CD8-positive, alpha-beta memory T cell (primary cell): ENCODE measurements around the gene LRRN2. TPM values are rescaled to one million over a fixed set of nuclear protein-coding genes. Genes with fewer than 3 reads are reported as not detected.

Experiments used
- CTCF ChIA-PET: fragments of 350-600 bp; sonication (Branson Sonifier 250); formaldehyde crosslinking; loops from one replicate; lab custom pipeline; 2021; ENCODE audit warnings: antibody characterized with exemption; lab: Charles Lee
- POLR2A ChIA-PET: fragments of 350-600 bp; sonication (Branson Sonifier 250); formaldehyde crosslinking; loops from one replicate; lab custom pipeline; 2021; ENCODE audit warnings: antibody characterized with exemption; lab: Charles Lee
- DNase-seq, 5 donors: peaks; one replicate each; pipeline versions ENCODE4 v3.0.0 to v3.0.0-alpha.2; 2020 to 2022; ENCODE audit warnings: mixed read lengths in 1 of 5
- H3K27ac ChIP-seq: one replicate; pipeline ENCODE4 v1.7.0; 2013; ENCODE audit warnings: low read depth, mild to moderate bottlenecking, low read length, moderate library complexity
- H3K27me3 ChIP-seq: 2 replicates; pipeline ENCODE4 v1.7.0; 2013; ENCODE audit warnings: low read length, mild to moderate bottlenecking; ENCODE audit not compliant: insufficient read depth, poor library complexity, severe bottlenecking
- H3K36me3 ChIP-seq: 2 replicates; pipeline ENCODE4 v1.7.0; 2013; ENCODE audit warnings: mild to moderate bottlenecking, low read length, moderate library complexity; ENCODE audit not compliant: insufficient read depth
- H3K4me1 ChIP-seq: 2 replicates; pipeline ENCODE4 v1.7.0; 2013; ENCODE audit warnings: mild to moderate bottlenecking, low read length, moderate library complexity; ENCODE audit not compliant: insufficient read depth
- H3K4me3 ChIP-seq: 2 replicates; pipeline ENCODE4 v1.7.0; 2013; ENCODE audit warnings: mild to moderate bottlenecking, low read length
- H3K9me3 ChIP-seq: 2 replicates; pipeline ENCODE4 v1.7.0; 2013; ENCODE audit warnings: mild to moderate bottlenecking, low read length
- H3K27ac Mint-ChIP-seq, 8 donors: one replicate each; pipeline ENCODE4 v1.8.0; 2020 to 2021; ENCODE audit warnings: mixed read lengths in 8 of 8, mild to moderate bottlenecking in 6 of 8, inconsistent platforms in 3 of 8, moderate library complexity in 3 of 8
- H3K27me3 Mint-ChIP-seq, 2 donors: one replicate each; pipeline ENCODE4 v1.8.0; 2020 to 2021; ENCODE audit warnings: mixed read lengths in 2 of 2, mild to moderate bottlenecking in 1 of 2, moderate library complexity in 1 of 2
- H3K36me3 Mint-ChIP-seq, 3 donors: one replicate each; pipeline ENCODE4 v1.8.0; 2020 to 2021; ENCODE audit warnings: mixed read lengths in 3 of 3, inconsistent platforms in 1 of 3, mild to moderate bottlenecking in 1 of 3
- H3K4me1 Mint-ChIP-seq, 3 donors: one replicate each; pipeline ENCODE4 v1.8.0; 2020 to 2021; ENCODE audit warnings: mixed read lengths in 3 of 3, inconsistent platforms in 1 of 3, mild to moderate bottlenecking in 1 of 3
- H3K4me3 Mint-ChIP-seq, 7 donors: one replicate each; pipeline ENCODE4 v1.8.0; 2020 to 2021; ENCODE audit warnings: mixed read lengths in 7 of 7, mild to moderate bottlenecking in 6 of 7, moderate library complexity in 4 of 7, inconsistent platforms in 2 of 7
- H3K9me3 Mint-ChIP-seq, 5 donors: one replicate each; pipeline ENCODE4 v1.8.0; 2020 to 2022; ENCODE audit warnings: mixed read lengths in 5 of 5, mild to moderate bottlenecking in 3 of 5, moderate library complexity in 2 of 5, inconsistent platforms in 1 of 5
- polyA plus RNA-seq: library from polyadenylated mRNA; unstranded; fragments of 300-500 nt; fragmentation: Illumina TruSeq; gene quantifications from one replicate; pipeline ENCODE4 v1.2.3, GENCODE V29; 2021
- total RNA-seq, 2 experiments: library from RNA; stranded (reverse); gene quantifications; one replicate each; pipeline ENCODE4 v1.2.3, GENCODE V29; 2021

The LRRN2 gene
- total and polyA plus RNA-seq, 3 experiments from 2014 or later, result not detected

DNA sequence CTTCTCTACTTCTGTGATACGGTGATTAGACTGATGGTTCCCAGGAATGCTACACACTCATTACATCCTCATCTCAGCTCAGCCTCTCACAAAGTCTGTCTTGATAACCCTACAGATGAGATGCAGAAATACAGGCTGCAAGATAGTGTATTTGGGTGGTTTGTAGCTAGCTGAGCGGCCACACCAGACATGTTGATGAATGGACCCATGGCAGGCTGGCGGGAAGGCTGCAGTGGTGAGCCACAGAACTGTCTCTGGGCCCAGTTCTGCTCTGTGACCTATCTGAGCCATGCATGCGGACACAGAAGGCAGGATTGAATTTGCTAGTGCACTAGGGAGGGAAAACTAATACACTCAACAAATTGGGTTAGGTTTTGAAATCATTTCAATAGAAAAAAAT is 71.9 kb downstream of the LRRN2 start:
- Mint-ChIP-seq H3K27ac (peak overlapping the region in 1 of 8 donors; percentile 55), H3K36me3 (peaks cover 0 to 2% (median 0%) of the 10 kb centered on the region in 3 donors), H3K9me3 (no peaks in the 10 kb centered on the region), H3K4me3 (no peak overlapping the region), H3K4me1 (no peaks in the 10 kb centered on the region), H3K27me3 (peaks cover 0 to 1% of the 10 kb centered on the region in 2 donors)
- Histone ChIP-seq H3K4me3 (no peak overlapping the region), H3K27ac (no peak overlapping the region), H3K9me3 (no peaks in the 10 kb centered on the region), H3K36me3 (no peaks in the 10 kb centered on the region), H3K4me1 (no peaks in the 10 kb centered on the region), H3K27me3 (no peaks in the 10 kb centered on the region)
- POLR2A ChIA-PET, result no interaction called here
- CTCF ChIA-PET, result no interaction called here
- no peak for DNase-seq

DNA sequence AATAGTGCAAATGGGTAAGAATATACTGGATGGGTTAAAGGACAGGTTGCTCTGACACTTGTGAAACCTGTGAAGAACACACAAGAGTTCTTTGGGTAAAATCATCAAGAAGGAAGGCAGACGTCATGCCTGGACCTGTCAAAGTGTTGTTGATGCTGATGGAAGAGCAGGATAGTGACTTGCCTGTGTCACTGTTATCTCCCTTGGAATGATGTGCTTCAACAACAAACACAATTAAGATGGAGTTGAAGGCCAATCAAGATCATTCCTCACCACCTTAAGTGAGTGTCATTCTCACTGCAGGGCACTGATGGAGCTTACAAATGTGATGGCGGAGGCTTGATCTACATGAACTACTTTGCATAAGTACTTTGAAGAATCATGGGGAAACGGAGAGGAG is 73.2 kb downstream of the LRRN2 start:
- ChIA-PET CTCF (no interaction called here), POLR2A (no interaction called here)
- peaks cover 3 to 5% of the 10 kb centered on the region in 2 donors for H3K27me3 Mint-ChIP-seq
- H3K9me3 Mint-ChIP-seq, result no peaks in the 10 kb centered on the region
- no peaks in the 10 kb centered on the region for H3K9me3 ChIP-seq
- no peak overlapping the region for H3K4me3 ChIP-seq
- DNase-seq, result no peak
- no peaks in the 10 kb centered on the region for H3K27me3 ChIP-seq
- peaks cover 0 to 2% (median 0%) of the 10 kb centered on the region in 3 donors for H3K36me3 Mint-ChIP-seq
- H3K36me3 ChIP-seq, result no peaks in the 10 kb centered on the region
- H3K27ac Mint-ChIP-seq, result no peak overlapping the region
- H3K27ac ChIP-seq, result no peak overlapping the region
- no peaks in the 10 kb centered on the region for H3K4me1 Mint-ChIP-seq
- no peak overlapping the region for H3K4me3 Mint-ChIP-seq
- H3K4me1 ChIP-seq, result no peaks in the 10 kb centered on the region

DNA sequence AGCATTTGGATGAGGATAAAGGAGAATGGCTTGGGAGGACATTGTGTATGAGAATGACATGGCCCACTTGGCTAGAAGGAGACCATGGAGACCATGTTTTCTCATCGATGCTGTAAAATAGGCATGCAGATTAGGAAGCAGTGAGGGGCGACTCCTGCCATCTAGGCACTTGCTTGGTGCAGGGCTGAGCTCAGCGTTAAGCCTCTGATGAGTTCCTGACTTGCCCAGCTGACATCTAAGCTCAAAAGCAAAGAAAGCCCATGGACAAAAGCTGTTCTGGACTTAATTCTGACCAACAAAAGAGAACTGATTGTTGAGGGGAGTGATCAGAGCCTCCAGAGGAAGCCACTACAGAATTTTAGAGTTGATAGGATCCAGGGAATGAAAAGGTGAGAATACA is 74.5 kb downstream of the LRRN2 start:
- Histone ChIP-seq H3K27ac (no peak overlapping the region), H3K36me3 (no peaks in the 10 kb centered on the region), H3K4me1 (no peaks in the 10 kb centered on the region), H3K9me3 (no peaks in the 10 kb centered on the region), H3K27me3 (no peaks in the 10 kb centered on the region), H3K4me3 (no peak overlapping the region)
- DNase-seq, result no peak
- POLR2A ChIA-PET, result no interaction called here
- H3K4me3 Mint-ChIP-seq, result no peak overlapping the region
- no peaks in the 10 kb centered on the region for H3K9me3 Mint-ChIP-seq
- peaks cover 2 to 15% of the 10 kb centered on the region in 2 donors for H3K27me3 Mint-ChIP-seq
- H3K36me3 Mint-ChIP-seq, result peaks cover 0 to 2% (median 0%) of the 10 kb centered on the region in 3 donors
- H3K27ac Mint-ChIP-seq, result no peak overlapping the region
- H3K4me1 Mint-ChIP-seq, result no peaks in the 10 kb centered on the region
- CTCF ChIA-PET, result no interaction called here

DNA sequence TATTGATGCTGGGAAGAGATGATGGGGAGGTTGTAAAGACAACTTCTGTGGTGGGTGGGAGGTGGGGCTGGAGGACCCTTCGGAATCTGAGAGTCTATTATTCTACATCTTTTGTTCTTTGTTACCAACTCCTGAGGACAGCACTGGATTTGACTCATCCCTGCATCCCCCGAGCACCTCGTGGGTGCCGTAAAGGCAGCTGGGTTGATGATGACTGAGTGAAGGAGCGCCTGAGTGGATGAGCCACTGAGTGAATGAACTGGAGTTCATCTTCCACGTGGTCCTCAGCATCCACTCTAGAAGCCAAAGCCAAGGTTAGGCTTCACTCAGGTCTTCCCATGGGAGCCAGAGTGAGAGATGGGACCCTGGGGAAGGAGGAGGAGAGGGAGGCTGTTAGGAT is 77.6 kb downstream of the LRRN2 start:
- no peaks in the 10 kb centered on the region for H3K27me3 ChIP-seq
- H3K4me3 ChIP-seq, result no peak overlapping the region
- H3K36me3 Mint-ChIP-seq, result no peaks in the 10 kb centered on the region
- ChIA-PET POLR2A (interaction anchor here (0.5 kb wide), 1 partner anchor 56 kb away, joined by 3 read pairs; no protein-coding TSS in a partner anchor), CTCF (no interaction called here)
- H3K27ac ChIP-seq, result no peak overlapping the region
- H3K4me3 Mint-ChIP-seq, result no peak overlapping the region
- H3K9me3 Mint-ChIP-seq, result no peaks in the 10 kb centered on the region
- no peak overlapping the region for H3K27ac Mint-ChIP-seq
- H3K36me3 ChIP-seq, result no peaks in the 10 kb centered on the region
- H3K9me3 ChIP-seq, result no peaks in the 10 kb centered on the region
- peaks cover 3 to 16% of the 10 kb centered on the region in 2 donors for H3K27me3 Mint-ChIP-seq
- H3K4me1 ChIP-seq, result no peaks in the 10 kb centered on the region
- H3K4me1 Mint-ChIP-seq, result no peaks in the 10 kb centered on the region
- no peak for DNase-seq

DNA sequence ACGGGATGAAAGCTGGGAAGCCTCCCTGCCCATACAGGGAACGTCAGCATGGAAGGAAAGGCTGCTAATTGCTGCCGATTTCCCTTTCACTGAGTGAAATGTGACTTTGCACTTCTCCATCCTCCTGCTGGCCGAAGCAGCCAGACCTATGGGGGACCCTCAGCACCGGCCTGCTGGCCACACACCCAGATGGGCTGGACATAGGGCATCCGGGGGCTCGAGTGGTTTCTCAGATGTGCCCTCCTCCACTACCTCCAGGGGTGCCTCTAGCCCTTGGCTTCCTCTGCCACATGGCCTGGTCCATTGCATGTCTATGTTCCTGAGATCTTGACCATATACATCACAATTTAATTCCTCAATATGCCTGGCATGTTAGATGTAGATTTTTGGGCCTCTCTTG is 79.7 kb downstream of the LRRN2 start:
- no peak for DNase-seq
- no peak overlapping the region for H3K27ac ChIP-seq
- H3K4me1 ChIP-seq, result no peaks in the 10 kb centered on the region
- Mint-ChIP-seq H3K9me3 (no peaks in the 10 kb centered on the region), H3K4me3 (no peak overlapping the region), H3K4me1 (no peaks in the 10 kb centered on the region), H3K27me3 (peaks cover 3 to 16% of the 10 kb centered on the region in 2 donors), H3K27ac (no peak overlapping the region), H3K36me3 (no peaks in the 10 kb centered on the region)
- CTCF ChIA-PET, result no interaction called here
- POLR2A ChIA-PET, result no interaction called here
- no peaks in the 10 kb centered on the region for H3K27me3 ChIP-seq
- H3K9me3 ChIP-seq, result no peaks in the 10 kb centered on the region
- H3K36me3 ChIP-seq, result no peaks in the 10 kb centered on the region
- H3K4me3 ChIP-seq, result no peak overlapping the region

DNA sequence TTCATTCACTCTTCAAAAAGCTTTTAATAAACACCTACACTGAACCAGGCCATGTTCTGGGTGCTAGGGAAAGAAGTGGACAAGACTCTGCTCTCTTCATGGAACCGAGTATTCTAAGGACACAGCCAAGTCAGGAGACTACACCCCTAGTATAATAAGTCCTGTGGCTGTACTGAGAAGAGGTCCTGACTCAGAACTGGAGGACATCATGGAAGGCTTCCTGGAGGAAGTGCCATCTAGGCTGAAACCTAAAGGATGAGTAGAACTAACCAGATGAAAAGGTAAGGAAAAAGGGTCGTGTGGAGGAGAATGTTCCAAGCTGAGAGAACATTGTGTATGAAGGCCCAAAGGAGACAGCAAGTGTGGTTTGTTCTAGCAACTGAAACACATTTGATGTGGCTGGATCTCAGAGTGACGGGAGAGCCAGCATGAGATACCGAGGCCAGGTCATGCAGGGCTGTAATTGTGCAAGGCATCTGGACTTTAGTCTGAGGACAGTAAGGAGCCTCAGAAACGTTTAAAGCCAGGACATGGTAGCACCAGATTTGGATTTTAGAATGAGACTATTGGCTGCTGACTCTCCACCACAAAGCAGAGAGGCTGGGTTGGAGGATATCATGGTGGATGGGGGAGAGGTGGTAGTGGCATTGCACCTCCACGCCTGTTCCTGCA is 82.5 kb downstream of the LRRN2 start:
- Mint-ChIP-seq H3K4me1 (no peaks in the 10 kb centered on the region), H3K27me3 (peaks cover 3 to 16% of the 10 kb centered on the region in 2 donors), H3K36me3 (peaks cover 4 to 10% (median 4%) of the 10 kb centered on the region in 3 donors), H3K4me3 (peak overlapping the region in 1 of 7 donors; percentile 65), H3K9me3 (no peaks in the 10 kb centered on the region), H3K27ac (no peak overlapping the region)
- H3K36me3 ChIP-seq, result no peaks in the 10 kb centered on the region
- H3K27me3 ChIP-seq, result no peaks in the 10 kb centered on the region
- no peaks in the 10 kb centered on the region for H3K4me1 ChIP-seq
- H3K27ac ChIP-seq, result no peak overlapping the region
- H3K4me3 ChIP-seq, result no peak overlapping the region
- no peaks in the 10 kb centered on the region for H3K9me3 ChIP-seq
- ChIA-PET CTCF (no interaction called here), POLR2A (no interaction called here)
- DNase-seq, result no peak

DNA sequence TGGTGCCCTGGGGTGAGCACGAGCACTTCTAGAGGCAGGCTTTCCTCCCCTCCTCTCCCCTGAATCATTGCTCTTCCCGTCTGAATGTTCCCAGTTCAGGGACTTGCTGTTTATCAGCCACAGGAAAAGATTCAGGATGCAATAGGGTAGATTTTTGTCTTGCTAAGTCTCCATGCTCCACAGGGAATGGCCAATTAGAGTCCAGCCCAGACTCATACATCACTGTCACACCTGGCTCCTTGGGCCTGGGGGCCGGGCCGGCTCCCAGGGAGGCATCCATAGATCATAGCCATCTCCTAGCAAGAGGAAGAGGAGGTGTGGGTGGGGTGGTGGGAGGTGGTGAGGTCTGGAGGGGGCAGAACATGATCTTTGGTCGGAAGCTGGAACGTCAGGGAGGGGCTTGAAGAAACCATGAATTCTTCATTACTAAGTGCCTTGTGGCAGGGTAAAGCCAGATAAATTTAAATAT is 83.4 kb downstream of the LRRN2 start:
- H3K4me1 Mint-ChIP-seq, result no peaks in the 10 kb centered on the region
- no peaks in the 10 kb centered on the region for H3K27me3 ChIP-seq
- peaks cover 1 to 11% of the 10 kb centered on the region in 2 donors for H3K27me3 Mint-ChIP-seq
- CTCF ChIA-PET, result no interaction called here
- DNase-seq, result no peak
- no peaks in the 10 kb centered on the region for H3K36me3 ChIP-seq
- H3K27ac ChIP-seq, result no peak overlapping the region
- no peaks in the 10 kb centered on the region for H3K9me3 Mint-ChIP-seq
- POLR2A ChIA-PET, result no interaction called here
- no peak overlapping the region for H3K4me3 Mint-ChIP-seq
- no peak overlapping the region for H3K4me3 ChIP-seq
- H3K36me3 Mint-ChIP-seq, result peaks cover 6 to 10% (median 9%) of the 10 kb centered on the region in 3 donors
- no peaks in the 10 kb centered on the region for H3K4me1 ChIP-seq
- no peaks in the 10 kb centered on the region for H3K9me3 ChIP-seq
- no peak overlapping the region for H3K27ac Mint-ChIP-seq

DNA sequence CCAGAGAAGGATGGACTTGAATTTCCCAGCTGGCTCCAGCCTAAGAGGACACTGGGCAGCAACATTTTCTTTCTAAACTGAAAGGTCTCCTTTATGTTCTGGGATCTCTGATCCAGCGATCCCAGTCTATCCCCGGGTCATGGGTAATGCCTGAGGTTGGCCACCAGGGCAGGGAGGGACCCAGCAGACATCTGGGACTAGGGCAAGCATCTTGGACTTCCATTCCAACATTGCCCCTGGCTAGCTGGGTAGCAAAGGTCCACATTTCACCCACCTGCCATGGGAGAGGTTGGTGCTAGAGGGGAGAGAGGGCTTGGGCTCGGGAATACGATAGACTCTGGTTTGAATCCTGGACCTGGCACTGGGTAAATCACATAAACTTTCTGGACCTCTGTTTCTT is 84.6 kb downstream of the LRRN2 start:
- CTCF ChIA-PET, result no interaction called here
- no peaks in the 10 kb centered on the region for H3K9me3 ChIP-seq
- POLR2A ChIA-PET, result no interaction called here
- no peak for DNase-seq
- H3K27ac ChIP-seq, result no peak overlapping the region
- H3K27ac Mint-ChIP-seq, result no peak overlapping the region
- no peak overlapping the region for H3K4me3 Mint-ChIP-seq
- peaks cover 8 to 13% (median 10%) of the 10 kb centered on the region in 3 donors for H3K36me3 Mint-ChIP-seq
- H3K36me3 ChIP-seq, result no peaks in the 10 kb centered on the region
- no peaks in the 10 kb centered on the region for H3K9me3 Mint-ChIP-seq
- H3K4me1 Mint-ChIP-seq, result no peaks in the 10 kb centered on the region
- H3K27me3 Mint-ChIP-seq, result peaks cover under 1 to 1% of the 10 kb centered on the region in 2 donors
- H3K4me3 ChIP-seq, result no peak overlapping the region
- no peaks in the 10 kb centered on the region for H3K4me1 ChIP-seq
- H3K27me3 ChIP-seq, result no peaks in the 10 kb centered on the region
